ENCODE data around the gene AFAP1L1.

The AFAP1L1 gene

GRCh38 chr5:149353911-149354310 is 82.3 kb downstream of the AFAP1L1 start:
- TF ChIP-seq FOXA1 (IDR thresholded peaks at IDR 0.05) (no peak), SUZ12 (IDR thresholded peaks at IDR 0.05) (no peak), BHLHE40 (IDR thresholded peaks at IDR 0.05; ENCODE audit: borderline replicate concordance) (no peak), L3MBTL2 (conservative IDR thresholded peaks at IDR 0.05) (no peak), HDGF (IDR thresholded peaks at IDR 0.05; ENCODE audit: borderline replicate concordance) (no peak), FOXM1 (IDR thresholded peaks at IDR 0.05; ENCODE audit: borderline replicate concordance) (no peak), TARDBP (IDR thresholded peaks at IDR 0.05) (no peak), CTBP1 (IDR thresholded peaks at IDR 0.05; ENCODE audit: borderline replicate concordance) (no peak), SP1 (IDR thresholded peaks at IDR 0.05) (no peak), ELF4 (IDR thresholded peaks at IDR 0.05) (no peak), ZNF384 (IDR thresholded peaks at IDR 0.05) (no peak), NFRKB (IDR thresholded peaks at IDR 0.05) (no peak)
- DNase-seq (ENCODE audit: extremely low spot score), result no peak
- ChIA-PET CTCF (interaction anchor here (0.6 to 0.9 kb wide), 2 partner anchors 88 to 1150 kb away, joined by 3 to 5 read pairs; no protein-coding TSS in a partner anchor), POLR2A (interaction anchor here (9.3 kb wide), 1 partner anchor 9 kb away, joined by 160 read pairs; the partner anchor contains the start of gene GRPEL2)

- POLR2A ChIA-PET, result interaction anchor here (9.3 kb wide), 1 partner anchor 10 kb away, joined by 160 read pairs; the partner anchor contains the start of gene GRPEL2
- CTCF ChIA-PET, result no interaction called here
- no peak for DNase-seq (ENCODE audit: extremely low spot score)
- TF ChIP-seq SP1 (IDR thresholded peaks at IDR 0.05) (no peak), NFRKB (IDR thresholded peaks at IDR 0.05) (no peak), FOXK2 (IDR thresholded peaks at IDR 0.05) (no peak), CTBP1 (IDR thresholded peaks at IDR 0.05; ENCODE audit: borderline replicate concordance) (no peak), ZNF384 (IDR thresholded peaks at IDR 0.05) (no peak), PKNOX1 (IDR thresholded peaks at IDR 0.05) (no peak), ARNT (IDR thresholded peaks at IDR 0.05) (no peak), TARDBP (IDR thresholded peaks at IDR 0.05) (no peak)
Measured at GRCh38 chr5:149355688-149356087, 84.0 kb downstream of the AFAP1L1 start.

GRCh38 chr5:149356391-149356790 is 84.7 kb downstream of the AFAP1L1 start:
- DNase-seq (ENCODE audit: extremely low spot score), result no peak
- no peak for TF ChIP-seq FOXK2 (IDR thresholded peaks at IDR 0.05)
- TF ChIP-seq L3MBTL2 (conservative IDR thresholded peaks at IDR 0.05), result no peak
- no peak for TF ChIP-seq TARDBP (IDR thresholded peaks at IDR 0.05)
- TF ChIP-seq NFRKB (IDR thresholded peaks at IDR 0.05), result no peak
- TF ChIP-seq LEF1 (IDR thresholded peaks at IDR 0.05; ENCODE audit: borderline replicate concordance), result no peak
- TF ChIP-seq PKNOX1 (IDR thresholded peaks at IDR 0.05), result no peak
- TF ChIP-seq SP1 (IDR thresholded peaks at IDR 0.05), result no peak
- no peak for TF ChIP-seq ARNT (IDR thresholded peaks at IDR 0.05)
- TF ChIP-seq FOXA1 (IDR thresholded peaks at IDR 0.05), result no peak
- no peak for TF ChIP-seq HDGF (IDR thresholded peaks at IDR 0.05; ENCODE audit: borderline replicate concordance)
- TF ChIP-seq CTBP1 (IDR thresholded peaks at IDR 0.05; ENCODE audit: borderline replicate concordance), result no peak
- no peak for TF ChIP-seq SUZ12 (IDR thresholded peaks at IDR 0.05)
- no peak for TF ChIP-seq BHLHE40 (IDR thresholded peaks at IDR 0.05; ENCODE audit: borderline replicate concordance)
- TF ChIP-seq FOXM1 (IDR thresholded peaks at IDR 0.05; ENCODE audit: borderline replicate concordance), result no peak
- TF ChIP-seq ELF4 (IDR thresholded peaks at IDR 0.05), result no peak
- TF ChIP-seq ZNF384 (IDR thresholded peaks at IDR 0.05), result no peak
- POLR2A ChIA-PET, result interaction anchor here (9.3 kb wide), 1 partner anchor 11 kb away, joined by 160 read pairs; the partner anchor contains the start of gene GRPEL2
- CTCF ChIA-PET, result interaction anchor here (0.7 kb wide), 1 partner anchor 300 kb away, joined by 3 read pairs; no protein-coding TSS in a partner anchor

GRCh38 chr5:149357370-149358293 is 86.0 kb downstream of the AFAP1L1 start, which contains the start of gene PCYOX1L:
TSS of gene PCYOX1L (plus strand) at chr5:149358046. CDS start at chr5:149358069, 23 bp downstream.
- ChIA-PET CTCF (interaction anchor here (1.3 to 2.1 kb wide), 3 partner anchors 10 to 77 kb away, joined by 6 to 10 read pairs (median 6); no protein-coding TSS in a partner anchor), POLR2A (interaction anchor here (0.6 to 9.3 kb wide), 17 partner anchors 8 to 222 kb away, joined by 3 to 160 read pairs (median 4); partner anchors contain the start of gene GRPEL2)
- no peak for TF ChIP-seq FOXK2 (IDR thresholded peaks at IDR 0.05)
- TF ChIP-seq CTBP1 (IDR thresholded peaks at IDR 0.05; ENCODE audit: borderline replicate concordance), result peak; percentile 59; the same call in 1 of the 2 replicates
- peak; percentile 98 for TF ChIP-seq PKNOX1 (IDR thresholded peaks at IDR 0.05)
- DNase-seq (ENCODE audit: extremely low spot score), result peak; percentile 96

GRCh38 chr5:149358294-149358651 is 86.6 kb downstream of the AFAP1L1 start:
- DNase-seq (ENCODE audit: extremely low spot score), result no peak
- CTCF ChIA-PET, result interaction anchor here (0.8 to 2.1 kb wide), 4 partner anchors 9 to 78 kb away, joined by 3 to 10 read pairs (median 6); no protein-coding TSS in a partner anchor
- POLR2A ChIA-PET, result interaction anchor here (0.6 to 9.3 kb wide), 13 partner anchors 9 to 222 kb away, joined by 3 to 160 read pairs (median 4); partner anchors contain the start of gene GRPEL2
- TF ChIP-seq FOXM1 (IDR thresholded peaks at IDR 0.05; ENCODE audit: borderline replicate concordance), result no peak
- no peak for TF ChIP-seq CTBP1 (IDR thresholded peaks at IDR 0.05; ENCODE audit: borderline replicate concordance)
- TF ChIP-seq TARDBP (IDR thresholded peaks at IDR 0.05), result no peak
- no peak for TF ChIP-seq HDGF (IDR thresholded peaks at IDR 0.05; ENCODE audit: borderline replicate concordance)
- no peak for TF ChIP-seq ZNF384 (IDR thresholded peaks at IDR 0.05)
- no peak for TF ChIP-seq SUZ12 (IDR thresholded peaks at IDR 0.05)
- TF ChIP-seq BHLHE40 (IDR thresholded peaks at IDR 0.05; ENCODE audit: borderline replicate concordance), result no peak
- no peak for TF ChIP-seq LEF1 (IDR thresholded peaks at IDR 0.05; ENCODE audit: borderline replicate concordance)
- TF ChIP-seq FOXK2 (IDR thresholded peaks at IDR 0.05), result no peak
- no peak for TF ChIP-seq SP1 (IDR thresholded peaks at IDR 0.05)
- TF ChIP-seq ARNT (IDR thresholded peaks at IDR 0.05), result no peak
